IMR-90 (cell line): Measurements from ENCODE around the gene HMG20A. TPM values are rescaled to one million over a fixed set of nuclear protein-coding genes. Genes with fewer than 3 reads are reported as not detected.

Experiments
- ATAC-seq: fragments of 200-7000 bp; cut with Tn5 transposase; 2 replicates; pipeline ENCODE4 v1.9.1; 2020; ENCODE audit warnings: low read depth, mild to moderate bottlenecking, moderate library complexity
- BruUV-seq: library from RNA; stranded (reverse); fragments of 400-500 nt; replicated peaks from 2 replicates; lab custom pipeline; 2021; lab: Mats Ljungman, UMichigan
- CTCF ChIA-PET: fragments of 300-600 bp; formaldehyde crosslinking; extraction: SDS; loops from one replicate; lab custom pipeline; 2021; ENCODE audit warnings: antibody characterized with exemption; lab: Yijun Ruan, JAX
- POLR2A ChIA-PET: fragments of 300-600 bp; sonication (Branson Sonifier 250); formaldehyde crosslinking; loops from one replicate; lab custom pipeline; 2022; ENCODE audit warnings: antibody characterized with exemption; ENCODE audit not compliant: unreplicated experiment; lab: Charles Lee
- DNase-seq: peaks from one replicate; pipeline ENCODE4 v3.0.0; 2013
- H2AFZ ChIP-seq: replicated peaks from 2 replicates; pipeline ENCODE3; 2013; ENCODE audit warnings: low read length, mild to moderate bottlenecking; ENCODE audit not compliant: poor library complexity
- H2AK5ac ChIP-seq: 2 replicates; pipeline ENCODE4 v1.6.1; 2013; ENCODE audit warnings: low read depth, low read length, inconsistent platforms
- H2AK9ac ChIP-seq: replicated peaks from 2 replicates; pipeline ENCODE3; 2013; ENCODE audit warnings: mild to moderate bottlenecking, low read depth, low read length, moderate library complexity; ENCODE audit not compliant: poor library complexity
- H2BK120ac ChIP-seq: 2 replicates; pipeline ENCODE4 v1.6.1; 2013; ENCODE audit warnings: low read depth, low read length, inconsistent platforms
- H2BK15ac ChIP-seq: 3 replicates; pipeline ENCODE4 v1.6.1; 2013; ENCODE audit warnings: low read depth, low read length, inconsistent platforms
- H2BK20ac ChIP-seq: 2 replicates; pipeline ENCODE4 v1.6.1; 2013; ENCODE audit warnings: low read depth, mild to moderate bottlenecking, inconsistent platforms, low read length, moderate library complexity
- H2BK5ac ChIP-seq: 2 replicates; pipeline ENCODE4 v1.6.1; 2013; ENCODE audit warnings: mild to moderate bottlenecking, low read depth, low read length, inconsistent platforms; ENCODE audit not compliant: poor library complexity, severe bottlenecking
- H3K14ac ChIP-seq: replicated peaks from 2 replicates; pipeline ENCODE4 v1.6.1; 2013; ENCODE audit warnings: low read depth, low read length, inconsistent platforms
- H3K18ac ChIP-seq: 2 replicates; pipeline ENCODE4 v1.6.1; 2013; ENCODE audit warnings: low read depth, low read length, control low read depth
- H3K23ac ChIP-seq: 2 replicates; pipeline ENCODE4 v1.6.1; 2013; ENCODE audit warnings: low read depth, low read length, inconsistent platforms
- H3K27ac ChIP-seq: 2 replicates; pipeline ENCODE4 v1.5.1; 2013; ENCODE audit warnings: mild to moderate bottlenecking, control low read depth, low read length; ENCODE audit not compliant: insufficient read depth
- H3K27me3 ChIP-seq: 2 replicates; pipeline ENCODE4 v1.6.1; 2013; ENCODE audit warnings: low read length; ENCODE audit not compliant: control insufficient read depth, insufficient read depth
- H3K36me3 ChIP-seq: 2 replicates; pipeline ENCODE4 v1.6.1; 2013; ENCODE audit warnings: low read length, mixed read lengths; ENCODE audit not compliant: control insufficient read depth, insufficient read depth
- H3K4ac ChIP-seq: 2 replicates; pipeline ENCODE4 v1.6.1; 2013; ENCODE audit warnings: low read depth, low read length, inconsistent platforms
- H3K4me1 ChIP-seq: 2 replicates; pipeline ENCODE4 v1.6.1; 2013; ENCODE audit warnings: low read length, mixed read lengths; ENCODE audit not compliant: control insufficient read depth, insufficient read depth
- H3K4me2 ChIP-seq: 2 replicates; pipeline ENCODE4 v1.6.1; 2013; ENCODE audit warnings: low read depth, mild to moderate bottlenecking, control low read depth, low read length, moderate library complexity
- H3K4me3 ChIP-seq: 2 replicates; pipeline ENCODE4 v1.5.1; 2013; ENCODE audit warnings: low read depth, mild to moderate bottlenecking, control low read depth, low read length, moderate library complexity; ENCODE audit not compliant: insufficient read depth
- H3K56ac ChIP-seq: 2 replicates; pipeline ENCODE4 v1.6.1; 2013; ENCODE audit warnings: low read length, inconsistent platforms; ENCODE audit not compliant: insufficient read depth; ENCODE audit errors: extremely low read depth
- H3K79me1 ChIP-seq, 2 experiments: 2 replicates each; pipeline ENCODE4 v1.6.1; 2013; ENCODE audit warnings: low read length in 2 of 2, inconsistent platforms in 1 of 2, low read depth in 1 of 2
- H3K9ac ChIP-seq: 2 replicates; pipeline ENCODE4 v1.6.1; 2013; ENCODE audit warnings: low read depth, low read length, control low read depth
- H3K9me1 ChIP-seq: 2 replicates; pipeline ENCODE4 v1.6.1; 2013; ENCODE audit warnings: low read length, inconsistent platforms; ENCODE audit not compliant: insufficient read depth
- H3K9me3 ChIP-seq: 2 replicates; pipeline ENCODE4 v1.6.1; 2013; ENCODE audit warnings: low read length; ENCODE audit not compliant: control insufficient read depth, insufficient read depth
- H4K20me1 ChIP-seq: 2 replicates; pipeline ENCODE4 v1.6.1; 2013; ENCODE audit warnings: low read length, inconsistent platforms; ENCODE audit not compliant: insufficient read depth
- H4K5ac ChIP-seq: 2 replicates; pipeline ENCODE4 v1.6.1; 2013; ENCODE audit warnings: mild to moderate bottlenecking, low read depth, low read length, control low read depth
- H4K8ac ChIP-seq, 2 experiments: 2 replicates each; pipeline ENCODE4 v1.6.1; 2013; ENCODE audit warnings: low read depth in 2 of 2, low read length in 2 of 2, control low read depth in 1 of 2, inconsistent platforms in 1 of 2
- H4K91ac ChIP-seq: 2 replicates; pipeline ENCODE4 v1.6.1; 2013; ENCODE audit warnings: low read depth, low read length, inconsistent platforms; ENCODE audit not compliant: insufficient read depth
- RFX5 ChIP-seq: IDR thresholded peaks from 2 replicates; pipeline ENCODE4 v1.8.0; 2012; ENCODE audit warnings: low read depth, mild to moderate bottlenecking, low read length, moderate library complexity
- WGBS, 2 experiments: methylation state at CpG; one replicate each; pipeline versions ENCODE4 v1.1.5 to v1.1.7; 2013; ENCODE audit warnings: missing lambda C conversion rate in 2 of 2; ENCODE audit not compliant: insufficient read length in 1 of 2; ENCODE audit errors: extremely low coverage in 2 of 2; 5-methylcytosine and 5-hydroxymethylcytosine counted together
- dilution Hi-C: fragments of 300-500 bp; cut with HindIII; formaldehyde crosslinking; loops from one replicate; pipeline ENCODE4 v1.14.3; 2018; ENCODE audit warnings: low sequenced_read_pairs; ENCODE audit not compliant: unreplicated experiment
- in situ Hi-C: fragments of 300-500 bp; cut with MboI; formaldehyde crosslinking; loops from 3 replicates; pipeline ENCODE4 v1.14.3; 2019; ENCODE audit warnings: low sequenced_read_pairs, inconsistent platforms, mixed read lengths
- intact Hi-C: fragments of 100-400 bp; cut with micrococcal nuclease; formaldehyde crosslinking; loops from 2 replicates; pipeline ENCODE4 v1.10.0; 2022
- polyA plus RNA-seq, 3 experiments: library from polyadenylated mRNA; depleted of rRNA; stranded (reverse); fragments of >200 nt; gene quantifications; 2 replicates each; pipeline ENCODE4 v1.2.3, GENCODE V29; 2012; ENCODE audit warnings: low replicate concordance in 1 of 3
- total RNA-seq: library from RNA; depleted of rRNA; stranded (reverse); fragments of >200 nt; gene quantifications from 2 replicates; pipeline ENCODE4 v1.2.3, GENCODE V29; 2012

HMG20A gene
- total and polyA plus RNA-seq, 2 of the 4 experiments (the other 2 are of a cell fraction) = 22.3 to 25.3 TPM

GRCh38 chr15:77456746-77457145 lies 36.1 kb downstream of the HMG20A start:
- Histone ChIP-seq H3K9ac (no peak overlapping the region), H3K4me2 (peak overlapping the region; percentile 36; the same call in 1 of the 2 replicates), H4K20me1 (peaks cover 23% of the 10 kb centered on the region), H3K9me3 (no peaks in the 10 kb centered on the region), H2BK5ac (peak overlapping the region; percentile 76), H2AFZ (no peak overlapping the region), H3K27me3 (no peaks in the 10 kb centered on the region), H3K14ac (no peak overlapping the region), H3K36me3 (peaks cover 2% of the 10 kb centered on the region), H3K4ac (peak overlapping the region; percentile 90; the same call in 1 of the 2 replicates), H3K4me1 (peaks cover 28% of the 10 kb centered on the region), H4K91ac (0 out of 2 replicates have a peak overlapping the region, but pooled peaks have one; percentile 31), H3K27ac (no peak overlapping the region), H3K79me1 (peaks cover 18 to 49% of the 10 kb centered on the region in 2 experiments), H2AK5ac (no peak overlapping the region), H3K56ac (no peak overlapping the region), H2AK9ac (no peak overlapping the region), H3K23ac (no peak overlapping the region), H2BK15ac (peak overlapping the region; percentile 42; the same call in 1 of the 3 replicates), H4K5ac (0 out of 2 replicates have a peak overlapping the region, but pooled peaks have one; percentile 17), H3K9me1 (peaks cover 9% of the 10 kb centered on the region), H2BK120ac (peak overlapping the region; percentile 89; the same call in 1 of the 2 replicates), H3K18ac (peak overlapping the region; percentile 38; the same call in 1 of the 2 replicates), H4K8ac (0 out of 4 replicates have a peak overlapping the region, but pooled peaks of 1 of the 2 experiments have one; percentile 32), H2BK20ac (peak overlapping the region; percentile 97; the same call in 1 of the 2 replicates), H3K4me3 (no peak overlapping the region)
- ATAC-seq = peak; percentile 21
- TF ChIP-seq RFX5 = no peak
- in situ Hi-C loops (no loop called here), dilution Hi-C loops (no loop called here), intact Hi-C loops (loop anchor here (2.0 to 5.0 kb wide), 2 partner anchors 36 to 41 kb away; partner anchors contain the start of genes HMG20A and PEAK1)
- no TSS peak for BruUV-seq
- CTCF ChIA-PET = interaction anchor here (0.6 to 1.1 kb wide), 2 partner anchors 15 to 24 kb away, joined by 3 to 4 read pairs; no protein-coding TSS in a partner anchor
- WGBS, 2 experiments = no CpG with 5 or more reads among the region's 1 CpG
- peak; percentile 44 for DNase-seq
- POLR2A ChIA-PET = no interaction called here
